Endodermal cell (in vitro differentiated cells): ENCODE measurements around the gene RAP2B. TPM values are rescaled to one million over a fixed set of nuclear protein-coding genes. Genes with fewer than 3 reads are reported as not detected.

ENCODE experiments used
- DNase-seq: peaks from one replicate; pipeline ENCODE4 v3.0.0-alpha.2; 2017
- H3K27ac ChIP-seq: 2 replicates; pipeline ENCODE4 v1.5.1; 2013; ENCODE audit warnings: mild to moderate bottlenecking, low read depth, low read length, moderate library complexity
- H3K27me3 ChIP-seq: 2 replicates; pipeline ENCODE4 v1.6.1; 2013; ENCODE audit warnings: mild to moderate bottlenecking, low read length, moderate library complexity; ENCODE audit not compliant: insufficient read depth, control insufficient read depth, poor library complexity, severe bottlenecking
- H3K36me3 ChIP-seq: 2 replicates; pipeline ENCODE4 v1.7.0; 2013; ENCODE audit warnings: mild to moderate bottlenecking, low read length, moderate library complexity; ENCODE audit not compliant: control insufficient read depth, insufficient read depth
- H3K4me1 ChIP-seq: one replicate; pipeline ENCODE4 v1.7.0; 2013; ENCODE audit warnings: low read length; ENCODE audit not compliant: control insufficient read depth, insufficient read depth
- H3K4me3 ChIP-seq: 2 replicates; pipeline ENCODE4 v1.5.1; 2013; ENCODE audit warnings: mild to moderate bottlenecking, low read length, moderate library complexity
- H3K9ac ChIP-seq: 2 replicates; pipeline ENCODE4 v1.6.1; 2013; ENCODE audit warnings: mild to moderate bottlenecking, low read length, moderate library complexity; ENCODE audit not compliant: poor library complexity, severe bottlenecking; ENCODE audit errors: extremely low read depth
- H3K9me3 ChIP-seq: 2 replicates; pipeline ENCODE4 v1.6.1; 2013; ENCODE audit warnings: mild to moderate bottlenecking, low read length, moderate library complexity; ENCODE audit not compliant: control insufficient read depth
- H3K27ac Mint-ChIP-seq: 2 replicates; pipeline ENCODE4 v1.8.0; 2020; ENCODE audit warnings: mixed read lengths
- H3K27me3 Mint-ChIP-seq: 2 replicates; pipeline ENCODE4 v1.8.0; 2021; ENCODE audit warnings: mild to moderate bottlenecking, mixed read lengths; ENCODE audit not compliant: insufficient read depth
- H3K36me3 Mint-ChIP-seq: 2 replicates; pipeline ENCODE4 v1.8.0; 2020; ENCODE audit warnings: low read depth, mixed read lengths
- H3K4me1 Mint-ChIP-seq: 2 replicates; pipeline ENCODE4 v1.8.0; 2020; ENCODE audit warnings: mixed read lengths
- H3K4me3 Mint-ChIP-seq: 2 replicates; pipeline ENCODE4 v1.8.0; 2020; ENCODE audit warnings: mild to moderate bottlenecking, moderate library complexity, mixed read lengths
- H3K9me3 Mint-ChIP-seq: 2 replicates; pipeline ENCODE4 v1.8.0; 2020; ENCODE audit warnings: mild to moderate bottlenecking, mixed read lengths
- CTCF ChIP-seq: fragments of 200-600 bp; sonication (generic); conservative IDR thresholded peaks from 2 replicates; pipeline ENCODE4 v1.5.0; 2021; ENCODE audit warnings: antibody characterized with exemption, mild to moderate bottlenecking
- WGBS, 2 experiments: methylation state at CpG; one replicate each; pipeline versions ENCODE4 v1.1.5 to v1.1.7; 2013; ENCODE audit warnings: missing lambda C conversion rate in 2 of 2, mixed read lengths in 1 of 2; ENCODE audit not compliant: insufficient coverage in 1 of 2, insufficient read length in 1 of 2; 5-methylcytosine and 5-hydroxymethylcytosine counted together
- total RNA-seq, 2 donors: library from RNA; stranded (reverse); fragmentation: NEBNext Ultra II Directional in 1 of 2; extraction: Animal tissue kit (Norgen Biotek cat#: 25700) in 1 of 2; gene quantifications; 2 replicates in 1 of 2; 3 replicates in 1 of 2; pipeline ENCODE4 v1.2.1, GENCODE V29; 2021

Gene RAP2B
- total RNA-seq, 2 donors from 2014 or later: 24.7 to 27.3 TPM

DNA sequence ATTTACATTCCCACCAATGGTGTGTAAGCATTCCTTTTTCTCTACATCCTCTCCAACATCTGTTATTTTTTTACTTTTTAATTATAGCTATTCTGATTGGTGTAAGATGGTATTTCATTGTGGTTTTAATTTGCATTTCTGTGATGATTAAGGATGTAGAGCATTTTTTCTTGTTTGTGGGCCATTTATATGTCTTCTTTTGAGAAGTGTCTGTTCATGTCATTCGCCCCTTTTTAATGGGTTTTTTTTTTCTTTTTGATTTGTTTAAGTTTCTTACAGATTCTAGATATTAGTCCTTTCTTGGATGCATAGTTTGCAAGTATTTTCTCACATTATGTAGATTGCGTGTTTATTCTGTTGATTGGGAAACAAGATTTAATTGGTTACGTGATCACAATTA, 14.2 kb downstream of the RAP2B start:
- no peak overlapping the region for H3K4me3 Mint-ChIP-seq
- H3K4me1 Mint-ChIP-seq: peaks cover 8% of the 10 kb centered on the region
- no peaks in the 10 kb centered on the region for H3K27me3 Mint-ChIP-seq
- no peaks in the 10 kb centered on the region for H3K27me3 ChIP-seq
- H3K4me1 ChIP-seq: no peaks in the 10 kb centered on the region
- no peak overlapping the region for H3K4me3 ChIP-seq
- H3K9me3 ChIP-seq: peaks cover 22% of the 10 kb centered on the region
- TF ChIP-seq CTCF: no peak
- DNase-seq: no peak
- peaks cover 14% of the 10 kb centered on the region for H3K9me3 Mint-ChIP-seq
- H3K36me3 Mint-ChIP-seq: peaks cover 12% of the 10 kb centered on the region
- no peak overlapping the region for H3K9ac ChIP-seq
- 93% methylated on average over 2 to 3 of the region's 3 CpGs for WGBS, 2 experiments
- H3K27ac Mint-ChIP-seq: no peak overlapping the region
- H3K27ac ChIP-seq: no peak overlapping the region
- no peaks in the 10 kb centered on the region for H3K36me3 ChIP-seq

DNA sequence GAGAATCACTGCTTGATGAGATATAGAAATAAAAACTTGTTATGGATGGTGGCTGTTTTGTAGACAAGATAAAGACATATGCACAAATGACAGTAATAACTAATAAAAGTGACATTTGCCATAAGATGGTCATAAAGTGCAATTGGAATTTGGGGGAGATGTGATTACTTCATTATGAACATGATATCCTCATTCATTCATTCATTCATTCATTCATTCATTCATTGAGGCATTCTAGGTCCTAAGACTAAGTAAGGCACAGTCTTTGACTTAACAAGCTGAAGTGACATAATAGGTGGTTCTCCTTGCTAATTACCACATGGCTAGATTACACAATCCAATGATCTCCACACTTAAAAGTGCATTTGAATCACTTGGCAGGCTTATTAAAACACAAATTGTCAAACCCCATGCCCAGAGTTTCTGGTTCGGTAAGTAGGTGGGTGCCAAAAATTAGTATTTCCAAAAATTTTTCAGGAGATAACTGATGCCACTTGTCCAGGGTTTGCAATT, 18.9 kb downstream of the RAP2B start:
- H3K9ac ChIP-seq: no peak overlapping the region
- no peaks in the 10 kb centered on the region for H3K4me1 ChIP-seq
- H3K4me1 Mint-ChIP-seq: peaks cover 2% of the 10 kb centered on the region
- 92% methylated on average over 1 of the region's 1 CpG; no CpG with 5 or more reads in 1 of the 2 experiments for WGBS, 2 experiments
- peaks cover 6% of the 10 kb centered on the region for H3K36me3 Mint-ChIP-seq
- H3K27me3 ChIP-seq: no peaks in the 10 kb centered on the region
- TF ChIP-seq CTCF: no peak
- H3K4me3 ChIP-seq: no peak overlapping the region
- DNase-seq: no peak
- H3K27ac ChIP-seq: no peak overlapping the region
- no peaks in the 10 kb centered on the region for H3K36me3 ChIP-seq
- peaks cover 7% of the 10 kb centered on the region for H3K9me3 Mint-ChIP-seq
- no peaks in the 10 kb centered on the region for H3K27me3 Mint-ChIP-seq
- H3K4me3 Mint-ChIP-seq: no peak overlapping the region
- H3K9me3 ChIP-seq: peaks cover 14% of the 10 kb centered on the region
- H3K27ac Mint-ChIP-seq: no peak overlapping the region

DNA sequence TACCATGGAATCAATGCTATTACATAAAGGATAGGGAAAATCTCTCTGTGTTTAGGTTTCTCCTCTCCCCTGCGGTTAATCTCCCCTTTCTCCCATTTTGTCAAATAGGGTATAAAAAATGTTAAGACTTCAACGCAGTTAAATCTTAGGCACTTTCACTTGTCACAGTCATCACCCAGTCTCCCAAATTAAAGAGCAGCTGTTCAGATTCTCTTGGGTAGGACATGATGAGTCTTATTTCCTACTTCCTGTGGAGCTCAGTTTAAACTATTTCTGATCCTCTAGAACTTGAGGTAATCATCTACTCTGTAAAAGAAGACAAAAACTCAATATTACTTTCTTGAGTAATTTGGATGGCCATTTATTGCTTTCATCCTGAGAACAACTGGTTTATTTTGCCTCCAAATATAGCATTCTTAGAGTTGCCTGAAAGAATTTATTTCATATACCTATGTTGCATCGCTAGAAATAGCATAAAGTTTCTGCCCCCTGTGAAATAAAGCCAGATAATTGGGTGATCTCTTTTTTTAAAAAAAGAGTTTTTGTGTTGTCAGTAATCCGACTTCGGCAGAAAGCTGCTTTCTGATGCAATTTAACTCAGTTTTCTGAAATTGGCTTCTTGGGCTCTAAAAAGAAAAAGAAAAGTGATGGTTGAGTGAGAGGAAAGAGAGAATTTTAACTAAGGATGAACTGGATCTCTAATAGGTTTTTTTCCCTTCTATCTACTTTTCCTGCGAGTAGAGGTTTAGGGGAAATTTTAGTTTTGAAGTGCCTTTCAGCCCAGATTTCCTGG, 20.7 kb downstream of the RAP2B start:
- H3K9ac ChIP-seq: no peak overlapping the region
- DNase-seq: no peak
- H3K27ac ChIP-seq: no peak overlapping the region
- TF ChIP-seq CTCF: no peak
- Mint-ChIP-seq H3K27me3 (no peaks in the 10 kb centered on the region), H3K4me1 (peaks cover 2% of the 10 kb centered on the region), H3K27ac (no peak overlapping the region), H3K4me3 (no peak overlapping the region), H3K36me3 (no peaks in the 10 kb centered on the region), H3K9me3 (no peaks in the 10 kb centered on the region)
- H3K4me1 ChIP-seq: no peaks in the 10 kb centered on the region
- no peaks in the 10 kb centered on the region for H3K9me3 ChIP-seq
- no peaks in the 10 kb centered on the region for H3K27me3 ChIP-seq
- 90 to 95% methylated on average over 4 to 5 of the region's 6 CpGs for WGBS, 2 experiments
- no peak overlapping the region for H3K4me3 ChIP-seq
- H3K36me3 ChIP-seq: no peaks in the 10 kb centered on the region
